SU-DHL-6 (cell line): ENCODE data around the gene RPH3AL.

Source experiments
- EZH2phosphoT487 ChIP-seq: fragments of 200-600 bp; sonication (generic), shearing (Covaris generic); conservative IDR thresholded peaks from 2 replicates; pipeline ENCODE4 v1.6.1; 2018; ENCODE audit warnings: mild to moderate bottlenecking, antibody characterized with exemption, low read length, moderate library complexity, mixed read lengths
- TF ChIP-seq, protein P1 (sequence below): fragments of 200-600 bp; sonication (generic); IDR thresholded peaks from one replicate; pipeline ENCODE4 v1.5.1; 2017; ENCODE audit warnings: antibody characterized with exemption, mild to moderate bottlenecking, low read length, moderate library complexity; ENCODE audit not compliant: insufficient read depth, poor library complexity, severe bottlenecking

- TF ChIP-seq, protein P1, sequence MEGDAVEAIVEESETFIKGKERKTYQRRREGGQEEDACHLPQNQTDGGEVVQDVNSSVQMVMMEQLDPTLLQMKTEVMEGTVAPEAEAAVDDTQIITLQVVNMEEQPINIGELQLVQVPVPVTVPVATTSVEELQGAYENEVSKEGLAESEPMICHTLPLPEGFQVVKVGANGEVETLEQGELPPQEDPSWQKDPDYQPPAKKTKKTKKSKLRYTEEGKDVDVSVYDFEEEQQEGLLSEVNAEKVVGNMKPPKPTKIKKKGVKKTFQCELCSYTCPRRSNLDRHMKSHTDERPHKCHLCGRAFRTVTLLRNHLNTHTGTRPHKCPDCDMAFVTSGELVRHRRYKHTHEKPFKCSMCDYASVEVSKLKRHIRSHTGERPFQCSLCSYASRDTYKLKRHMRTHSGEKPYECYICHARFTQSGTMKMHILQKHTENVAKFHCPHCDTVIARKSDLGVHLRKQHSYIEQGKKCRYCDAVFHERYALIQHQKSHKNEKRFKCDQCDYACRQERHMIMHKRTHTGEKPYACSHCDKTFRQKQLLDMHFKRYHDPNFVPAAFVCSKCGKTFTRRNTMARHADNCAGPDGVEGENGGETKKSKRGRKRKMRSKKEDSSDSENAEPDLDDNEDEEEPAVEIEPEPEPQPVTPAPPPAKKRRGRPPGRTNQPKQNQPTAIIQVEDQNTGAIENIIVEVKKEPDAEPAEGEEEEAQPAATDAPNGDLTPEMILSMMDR: no peak
- TF ChIP-seq EZH2phosphoT487: no peak
These were observed 180.7 kb downstream of the RPH3AL start for GRCh38 chr17:171871-172270.
